Endothelial cell of umbilical vein (primary cell): ENCODE data around the gene RPS16. TPM values are rescaled to one million over a fixed set of nuclear protein-coding genes. Genes with fewer than 3 reads are reported as not detected.
A peak's percentile ranks its signal among the peaks of the same experiment; 100 is the strongest.

ENCODE experiments used
- BruUV-seq: library from RNA; stranded (reverse); fragments of 400-500 nt; replicated peaks from 2 replicates; lab custom pipeline; 2021; lab: Mats Ljungman, UMichigan
- CTCF ChIA-PET: fragments of 300-600, 350-600 bp; sonication (Branson Sonifier 250); formaldehyde crosslinking; loops from one replicate; lab custom pipeline; 2021; ENCODE audit warnings: antibody characterized with exemption, inconsistent platforms; lab: Charles Lee
- POLR2A ChIA-PET: fragments of 300-600, 350-600 bp; sonication (Branson Sonifier 250); formaldehyde crosslinking; loops from one replicate; lab custom pipeline; 2021; ENCODE audit warnings: antibody characterized with exemption, inconsistent platforms; lab: Charles Lee
- DNase-seq: peaks from one replicate; pipeline ENCODE4 v3.0.0-alpha.2; 2011; ENCODE audit warnings: low read depth, low spot score
- FAIRE-seq: peaks from 2 replicates; lab custom pipeline; 2011; peaks lifted over from hg19 to GRCh38; lab: Jason Lieb, UNC
- H2AFZ ChIP-seq: 2 replicates; pipeline ENCODE4 v1.6.0; 2012; ENCODE audit warnings: low read depth, low read length, control low read depth, inconsistent platforms
- H3K27ac ChIP-seq: 2 replicates; pipeline ENCODE4 v1.5.1; 2011; ENCODE audit warnings: low read depth, mild to moderate bottlenecking, control low read depth, low read length, moderate library complexity; ENCODE audit not compliant: insufficient read depth
- H3K27me3 ChIP-seq, 2 experiments: 2 replicates each; pipeline versions ENCODE4 v1.6.0 to v1.6.1; 2011; ENCODE audit warnings: low read length in 2 of 2, mixed read lengths in 1 of 2; ENCODE audit not compliant: control insufficient read depth in 2 of 2, insufficient read depth in 2 of 2
- H3K36me3 ChIP-seq, 2 experiments: 2 replicates in 1 of 2; 3 replicates in 1 of 2; pipeline ENCODE4 v1.5.1; 2011; ENCODE audit warnings: low read length in 2 of 2, mild to moderate bottlenecking in 1 of 2, moderate library complexity in 1 of 2; ENCODE audit not compliant: control insufficient read depth in 2 of 2, insufficient read depth in 2 of 2; ENCODE audit errors: extremely low read depth in 1 of 2
- H3K4me1 ChIP-seq: 3 replicates; pipeline ENCODE4 v1.5.1; 2011; ENCODE audit warnings: mild to moderate bottlenecking, low read length; ENCODE audit not compliant: control insufficient read depth, insufficient read depth; ENCODE audit errors: extremely low read depth
- H3K4me2 ChIP-seq: 2 replicates; pipeline ENCODE4 v1.6.1; 2011; ENCODE audit warnings: low read length, control low read depth, mixed read lengths; ENCODE audit not compliant: insufficient read depth
- H3K4me3 ChIP-seq, 3 experiments: fragments of 200-600 bp in 1 of 3; sonication (generic), shearing (Covaris generic) in 1 of 3; replicated peaks in 1 of 3; 2 replicates each; pipeline ENCODE4 v1.5.1; 2011 to 2016; ENCODE audit warnings: control low read depth in 3 of 3, low read length in 3 of 3, mild to moderate bottlenecking in 2 of 3, inconsistent platforms in 1 of 3, low read depth in 1 of 3, moderate library complexity in 1 of 3; ENCODE audit not compliant: insufficient read depth in 1 of 3
- H3K79me2 ChIP-seq: 2 replicates; pipeline ENCODE4 v1.6.0; 2012; ENCODE audit warnings: low read length, inconsistent platforms; ENCODE audit not compliant: control insufficient read depth, insufficient read depth
- H3K9ac ChIP-seq: replicated peaks from 2 replicates; pipeline ENCODE3; 2011; ENCODE audit warnings: low read length, control low read depth; ENCODE audit not compliant: insufficient read depth; ENCODE audit errors: extremely low read depth
- H3K9me1 ChIP-seq: replicated peaks from 3 replicates; pipeline ENCODE4 v1.6.0; 2011; ENCODE audit warnings: mild to moderate bottlenecking, low read length; ENCODE audit not compliant: control insufficient read depth, insufficient read depth; ENCODE audit errors: extremely low read depth
- H3K9me3 ChIP-seq: replicated peaks from 2 replicates; pipeline ENCODE4 v1.5.1; 2012; ENCODE audit warnings: low read length, inconsistent platforms; ENCODE audit not compliant: control insufficient read depth, insufficient read depth
- H4K20me1 ChIP-seq: replicated peaks from 2 replicates; pipeline ENCODE3; 2011; ENCODE audit warnings: mild to moderate bottlenecking, low read length; ENCODE audit not compliant: control insufficient read depth, insufficient read depth; ENCODE audit errors: extremely low read depth
- CTCF ChIP-seq, 2 donors: IDR thresholded peaks; 1 replicate in 1 of 2; 2 replicates in 1 of 2; pipeline ENCODE4 v1.5.1; 2011; ENCODE audit warnings: low read length in 2 of 2, mild to moderate bottlenecking in 2 of 2, moderate library complexity in 2 of 2, control low read depth in 1 of 2, inconsistent platforms in 1 of 2, low read depth in 1 of 2; ENCODE audit not compliant: insufficient read depth in 1 of 2; ENCODE audit errors: extremely low read depth in 1 of 2
- EZH2 ChIP-seq: IDR thresholded peaks from 2 replicates; pipeline ENCODE4 v1.6.1; 2012; ENCODE audit warnings: borderline replicate concordance, low read depth, mild to moderate bottlenecking, moderate library complexity, low read length, inconsistent platforms; ENCODE audit not compliant: severe bottlenecking
- FOS ChIP-seq: IDR thresholded peaks from 2 replicates; pipeline ENCODE4 v1.6.1; 2011; ENCODE audit warnings: mild to moderate bottlenecking, low read length, moderate library complexity, borderline replicate concordance; ENCODE audit not compliant: insufficient read depth
- GATA2 ChIP-seq: IDR thresholded peaks from 2 replicates; pipeline ENCODE4 v1.7.0; 2011; ENCODE audit warnings: low read depth, mild to moderate bottlenecking, moderate library complexity, mixed read lengths, low read length; ENCODE audit not compliant: insufficient read length, insufficient read depth
- JUN ChIP-seq: IDR thresholded peaks from 2 replicates; pipeline ENCODE4 v1.6.1; 2011; ENCODE audit warnings: borderline replicate concordance, low read depth; ENCODE audit not compliant: insufficient read length, insufficient read depth
- MYC ChIP-seq: IDR thresholded peaks from one replicate; pipeline ENCODE4 v1.6.1; 2011; ENCODE audit warnings: mild to moderate bottlenecking, low read depth, low read length
- POLR2A ChIP-seq: IDR thresholded peaks from 2 replicates; pipeline ENCODE4 v1.6.1; 2012; ENCODE audit warnings: low read depth, mild to moderate bottlenecking, control low read depth, low read length
- POLR2AphosphoS5 ChIP-seq: IDR thresholded peaks from 2 replicates; pipeline ENCODE4 v1.6.1; 2012; ENCODE audit warnings: low read depth, mild to moderate bottlenecking, control low read depth, low read length, moderate library complexity; ENCODE audit not compliant: insufficient read depth
- dilution Hi-C: fragments of 300-500 bp; cut with MboI; formaldehyde crosslinking; loops from one replicate; pipeline ENCODE4 v1.15.0; 2019; ENCODE audit warnings: low sequenced_read_pairs; ENCODE audit not compliant: extremely low pct_ligation_motif_present
- intact Hi-C: fragments of 100-400 bp; cut with micrococcal nuclease; formaldehyde crosslinking; loops from one replicate; pipeline ENCODE4 v1.10.0; 2022
- polyA plus RNA-seq, 4 experiments: library from polyadenylated mRNA; depleted of rRNA in 3 of 4; stranded (reverse) in 3 of 4; unstranded in 1 of 4; fragments of >200 nt; gene quantifications; 2 replicates each; pipeline versions ENCODE4 v1.2.1 to v1.2.3, GENCODE V29; 2011 to 2012; ENCODE audit warnings: missing spikeins in 1 of 4
- total RNA-seq: library from RNA; stranded (reverse); gene quantifications from 2 replicates; pipeline ENCODE4 v1.2.3, GENCODE V29; 2021
- TF ChIP-seq, protein P1 (sequence below): IDR thresholded peaks from 2 replicates; pipeline ENCODE4 v1.6.1; 2011; ENCODE audit not compliant: insufficient read depth, insufficient read length

Gene RPS16
- total and polyA plus RNA-seq, 2 donors (not counting 3 experiments of a cell fraction or from before 2014, with no cell fraction given): 1,768 to 5,244 TPM

GRCh38 chr19:39446365-39447084 lies 10.8 kb upstream of the RPS16 start:
- Histone ChIP-seq H3K79me2 (peaks cover 67% of the 10 kb centered on the region), H3K4me3 (peak overlapping the region; percentile 85 to 98 (median 94)), H3K4me1 (peaks cover 20% of the 10 kb centered on the region), H3K36me3 (peaks cover 6 to 9% of the 10 kb centered on the region in 2 experiments), H4K20me1 (no peaks in the 10 kb centered on the region), H3K9ac (peak overlapping the region; percentile 99), H3K27ac (peak overlapping the region; percentile 94), H3K9me3 (no peaks in the 10 kb centered on the region), H3K9me1 (no peaks in the 10 kb centered on the region), H2AFZ (no peak overlapping the region), H3K27me3 (no peaks in the 10 kb centered on the region), H3K4me2 (peak overlapping the region; percentile 84)
- no TSS peak for BruUV-seq
- DNase-seq: no peak
- dilution Hi-C loops: no loop called here
- intact Hi-C loops: loop anchor here (10.0 kb wide), 1 partner anchor 88 kb away; the partner anchor contains the start of gene EID2B
- peak; percentile 75 for FAIRE-seq
- ChIA-PET CTCF (interaction anchor here (1.5 kb wide), 1 partner anchor 11 kb away, joined by 3 read pairs; the partner anchor contains the start of gene RPS16), POLR2A (interaction anchor here (3.2 kb wide), 1 partner anchor 11 kb away, joined by 16 read pairs; the partner anchor contains the start of gene RPS16)
- no peak for TF ChIP-seq JUN
- TF ChIP-seq, protein P1, sequence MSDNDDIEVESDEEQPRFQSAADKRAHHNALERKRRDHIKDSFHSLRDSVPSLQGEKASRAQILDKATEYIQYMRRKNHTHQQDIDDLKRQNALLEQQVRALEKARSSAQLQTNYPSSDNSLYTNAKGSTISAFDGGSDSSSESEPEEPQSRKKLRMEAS: no peak

DNA sequence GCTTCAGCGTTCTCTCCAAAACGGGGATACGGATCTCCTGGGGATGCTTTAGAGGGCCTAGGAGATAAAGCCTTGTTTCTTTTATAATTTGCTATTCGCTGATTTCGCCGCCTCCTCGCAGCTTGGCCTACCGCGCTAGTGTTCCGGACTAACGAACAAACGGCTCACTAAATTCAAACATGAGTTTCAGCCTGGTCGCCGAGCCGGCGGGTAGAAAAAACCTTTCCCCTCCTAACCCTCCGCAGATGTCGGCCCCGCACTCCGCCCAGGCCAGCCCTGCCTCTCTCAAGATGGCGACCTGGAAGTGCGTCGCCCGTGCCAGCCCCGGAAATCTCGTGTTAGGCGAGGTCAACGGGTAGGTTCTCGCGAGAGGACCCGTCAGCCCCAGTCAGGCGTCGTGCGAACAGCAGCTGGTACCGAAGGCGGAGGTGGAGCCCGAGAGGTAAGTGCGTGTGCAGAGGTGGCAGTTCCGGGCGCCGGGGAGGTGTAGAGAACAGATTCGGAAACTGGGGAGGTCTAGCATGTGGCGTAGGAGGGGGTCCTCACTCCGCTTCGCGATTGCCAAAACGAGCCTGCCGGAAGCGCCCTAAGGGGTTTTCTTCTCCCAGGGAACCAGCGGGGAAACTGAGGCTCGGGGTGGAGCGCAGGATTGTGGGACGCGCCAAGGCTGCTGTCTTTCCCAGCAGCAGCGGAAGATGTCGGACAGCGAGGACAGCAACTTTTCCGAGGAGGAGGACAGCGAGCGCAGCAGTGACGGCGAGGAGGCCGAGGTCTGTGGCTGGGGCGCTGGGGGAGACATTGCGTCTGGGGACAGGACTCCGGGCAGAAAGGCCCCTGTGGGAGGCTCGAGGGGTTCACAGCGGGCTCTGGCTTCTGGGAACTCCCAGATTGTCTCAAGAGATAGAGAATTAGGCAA lies 9.7 kb upstream of the RPS16 start, which contains the start of gene SUPT5H:
TSS of gene SUPT5H (plus strand) at position 387 of the 916 bp plus-strand sequence. CDS start at position 696, 309 bp downstream.
- peak within 1 kb of the TSS; percentile 84 for H3K4me2 ChIP-seq
- BruUV-seq: TSS peak; percentile 35
- no peaks in the 10 kb centered on the region for H3K9me3 ChIP-seq
- peak within 1 kb of the TSS; percentile 88 for H2AFZ ChIP-seq
- H3K4me1 ChIP-seq: peaks cover 20% of the 10 kb centered on the region
- ChIA-PET CTCF (interaction anchor here (0.6 to 1.2 kb wide), 2 partner anchors 23 to 31 kb away, joined by 4 read pairs; no protein-coding TSS in a partner anchor), POLR2A (interaction anchor here (0.7 to 3.2 kb wide), 3 partner anchors 10 to 18 kb away, joined by 4 to 16 read pairs (median 4); partner anchors contain the start of gene RPS16)
- peaks cover 6 to 9% of the 10 kb centered on the region in 2 experiments for H3K36me3 ChIP-seq
- TF ChIP-seq FOS (no peak), JUN (no peak), POLR2A (peak; percentile 81), CTCF (IDR thresholded peaks at IDR 0.05; ENCODE audit: extremely low read depth in 1 of 2, insufficient read depth in 1 of 2, low read depth in 1 of 2, low read length in 2 of 2) (no peak), EZH2 (no peak), GATA2 (no peak), POLR2AphosphoS5 (peak; percentile 95), MYC (peak; percentile 78)
- TF ChIP-seq, protein P1: peak; percentile 67
- no peaks in the 10 kb centered on the region for H4K20me1 ChIP-seq
- intact Hi-C loops (loop anchor here (1.0 to 10.0 kb wide), 3 partner anchors 9 to 89 kb away; partner anchors contain the start of genes EID2B and TIMM50), dilution Hi-C loops (no loop called here)
- H3K27ac ChIP-seq: peak within 1 kb of the TSS; percentile 94
- peaks cover 59% of the 10 kb centered on the region for H3K79me2 ChIP-seq
- DNase-seq (peak; percentile 98), FAIRE-seq (peak; percentile 98)
- peak within 1 kb of the TSS; percentile 99 for H3K9ac ChIP-seq
- H3K9me1 ChIP-seq: no peaks in the 10 kb centered on the region
- peak within 1 kb of the TSS; percentile 85 to 98 (median 94) for H3K4me3 ChIP-seq
- no peaks in the 10 kb centered on the region for H3K27me3 ChIP-seq
